Measurements from ENCODE around the gene RAC3. TPM values are rescaled to one million over a fixed set of nuclear protein-coding genes. Genes with fewer than 3 reads are reported as not detected.

Gene RAC3
- total RNA-seq, 4 donors from 2014 or later, result 2.6 to 11.1 (median 5.0) TPM

DNA sequence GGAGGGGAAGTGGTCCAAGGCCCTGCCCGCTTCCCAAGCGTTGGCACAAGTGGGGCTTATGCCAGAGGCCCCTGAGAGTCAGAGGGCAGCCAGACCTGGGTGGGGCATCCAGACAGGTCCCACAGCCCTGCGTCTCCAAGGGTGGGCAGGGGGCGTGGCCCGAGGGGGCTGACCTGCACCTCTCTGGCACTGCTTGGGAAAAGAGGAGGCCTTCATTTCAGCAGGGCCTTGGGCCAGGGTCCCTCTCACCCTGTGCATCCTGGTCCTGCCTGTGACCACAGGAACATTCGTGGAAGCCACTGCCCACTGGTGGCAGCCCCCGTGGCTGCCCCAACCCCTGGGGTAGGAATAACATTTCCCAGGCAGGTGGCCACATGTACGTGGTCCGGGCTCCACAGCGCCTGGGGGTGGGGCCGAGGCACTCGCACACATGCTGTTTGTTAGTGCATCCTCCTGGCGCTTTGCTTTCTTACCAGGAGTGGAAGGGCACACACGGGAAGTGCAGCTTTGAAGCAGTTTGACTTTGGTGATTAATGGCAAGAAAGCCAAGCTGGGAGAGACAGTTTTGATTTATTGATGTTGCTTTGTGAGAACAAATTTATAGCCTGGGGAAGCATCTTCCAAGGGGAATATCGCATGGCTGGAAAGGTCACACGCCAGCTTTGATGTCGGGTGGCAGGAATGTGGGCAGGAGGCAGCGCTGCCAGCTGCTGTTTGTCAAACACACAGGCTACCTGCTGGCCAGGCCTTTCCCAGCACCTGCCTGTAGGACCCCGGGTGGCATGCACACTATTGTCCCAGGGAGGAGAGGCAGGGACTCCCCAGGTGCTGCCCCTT, 13.1 kb upstream of the RAC3 start:
- 33 to 77% methylated on average over 1 to 19 of the region's 19 CpGs for WGBS, 2 donors (ENCODE audit: low coverage in 1 of 2)
- TF ChIP-seq EP300 (IDR thresholded peaks at IDR 0.05; ENCODE audit: low read depth) (no peak), POLR2AphosphoS5 (IDR thresholded peaks at IDR 0.05) (no peak), POLR2A (IDR thresholded peaks at IDR 0.05) (no peak)
- TF ChIP-seq, protein P1, sequence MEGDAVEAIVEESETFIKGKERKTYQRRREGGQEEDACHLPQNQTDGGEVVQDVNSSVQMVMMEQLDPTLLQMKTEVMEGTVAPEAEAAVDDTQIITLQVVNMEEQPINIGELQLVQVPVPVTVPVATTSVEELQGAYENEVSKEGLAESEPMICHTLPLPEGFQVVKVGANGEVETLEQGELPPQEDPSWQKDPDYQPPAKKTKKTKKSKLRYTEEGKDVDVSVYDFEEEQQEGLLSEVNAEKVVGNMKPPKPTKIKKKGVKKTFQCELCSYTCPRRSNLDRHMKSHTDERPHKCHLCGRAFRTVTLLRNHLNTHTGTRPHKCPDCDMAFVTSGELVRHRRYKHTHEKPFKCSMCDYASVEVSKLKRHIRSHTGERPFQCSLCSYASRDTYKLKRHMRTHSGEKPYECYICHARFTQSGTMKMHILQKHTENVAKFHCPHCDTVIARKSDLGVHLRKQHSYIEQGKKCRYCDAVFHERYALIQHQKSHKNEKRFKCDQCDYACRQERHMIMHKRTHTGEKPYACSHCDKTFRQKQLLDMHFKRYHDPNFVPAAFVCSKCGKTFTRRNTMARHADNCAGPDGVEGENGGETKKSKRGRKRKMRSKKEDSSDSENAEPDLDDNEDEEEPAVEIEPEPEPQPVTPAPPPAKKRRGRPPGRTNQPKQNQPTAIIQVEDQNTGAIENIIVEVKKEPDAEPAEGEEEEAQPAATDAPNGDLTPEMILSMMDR (IDR thresholded peaks at IDR 0.05), result no peak
- no peak overlapping the region for H3K27ac ChIP-seq
- intact Hi-C loops (cut with DNase I; ENCODE audit: low total_unique reads), result no loop called here
- no peaks in the 10 kb centered on the region for H3K36me3 ChIP-seq
- no peak for DNase-seq
- no peak overlapping the region for H3K4me3 ChIP-seq
- no peaks in the 10 kb centered on the region for H3K9me3 ChIP-seq
- in situ Hi-C loops (cut with MboI; ENCODE audit: low pct_ligation_motif_present in 1 of 4, low pct_unique_long_range_greater_than_20kb in 1 of 4, low sequenced_read_pairs in 3 of 4), result no loop called here
- H3K4me1 ChIP-seq, result peaks cover 13 to 28% (median 24%) of the 10 kb centered on the region in 4 donors
- no peaks in the 10 kb centered on the region for H3K27me3 ChIP-seq

DNA sequence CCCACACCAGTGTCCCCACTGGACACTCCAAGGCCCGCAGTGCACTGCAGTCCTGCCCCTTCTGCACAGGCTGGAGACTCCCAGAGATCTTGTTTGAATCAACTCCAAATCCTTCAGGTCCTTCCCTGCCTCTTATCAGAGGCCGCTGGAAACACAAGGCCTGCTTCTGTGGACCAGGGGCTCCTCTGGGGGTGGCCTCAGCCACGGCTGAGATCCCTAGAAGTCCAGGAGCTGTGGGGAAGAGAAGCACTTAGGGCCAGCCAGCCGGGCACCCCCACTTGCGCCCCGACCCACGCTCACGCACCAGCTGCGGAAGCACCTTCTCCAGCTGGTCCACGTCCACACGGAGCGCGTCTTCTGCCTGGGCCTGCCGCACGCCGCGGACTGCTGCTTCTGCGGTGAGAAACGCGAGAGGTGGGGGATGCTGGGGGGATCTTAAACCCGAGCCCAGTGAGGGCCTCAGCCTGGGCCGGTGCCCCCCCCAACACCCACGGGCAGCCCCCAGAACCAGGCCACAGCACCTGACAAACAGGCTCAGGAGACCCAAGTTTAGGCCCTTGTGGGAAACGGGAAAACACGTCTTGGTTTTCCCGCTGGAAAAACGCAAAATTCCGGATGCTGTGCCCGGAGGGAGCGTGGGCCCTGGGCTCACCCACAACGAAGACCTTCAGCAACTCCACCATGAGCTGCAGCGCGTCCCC, 12.3 kb upstream of the RAC3 start:
- Histone ChIP-seq H3K4me1 (peaks cover 19 to 34% (median 31%) of the 10 kb centered on the region in 4 donors), H3K27ac (no peak overlapping the region), H3K9me3 (no peaks in the 10 kb centered on the region), H3K4me3 (no peak overlapping the region), H3K36me3 (no peaks in the 10 kb centered on the region), H3K27me3 (no peaks in the 10 kb centered on the region)
- WGBS, 2 donors (ENCODE audit: low coverage in 1 of 2), result 91% methylated on average over 33 of the region's 33 CpGs; no CpG with 5 or more reads in 1 of the 2 donors
- in situ Hi-C loops (cut with MboI; ENCODE audit: low pct_ligation_motif_present in 1 of 4, low pct_unique_long_range_greater_than_20kb in 1 of 4, low sequenced_read_pairs in 3 of 4), result no loop called here
- TF ChIP-seq POLR2A (IDR thresholded peaks at IDR 0.05) (no peak), POLR2AphosphoS5 (IDR thresholded peaks at IDR 0.05) (no peak), EP300 (IDR thresholded peaks at IDR 0.05; ENCODE audit: low read depth) (no peak)
- TF ChIP-seq, protein P1 (IDR thresholded peaks at IDR 0.05), result no peak
- intact Hi-C loops (cut with DNase I; ENCODE audit: low total_unique reads), result no loop called here
- DNase-seq, result no peak

DNA sequence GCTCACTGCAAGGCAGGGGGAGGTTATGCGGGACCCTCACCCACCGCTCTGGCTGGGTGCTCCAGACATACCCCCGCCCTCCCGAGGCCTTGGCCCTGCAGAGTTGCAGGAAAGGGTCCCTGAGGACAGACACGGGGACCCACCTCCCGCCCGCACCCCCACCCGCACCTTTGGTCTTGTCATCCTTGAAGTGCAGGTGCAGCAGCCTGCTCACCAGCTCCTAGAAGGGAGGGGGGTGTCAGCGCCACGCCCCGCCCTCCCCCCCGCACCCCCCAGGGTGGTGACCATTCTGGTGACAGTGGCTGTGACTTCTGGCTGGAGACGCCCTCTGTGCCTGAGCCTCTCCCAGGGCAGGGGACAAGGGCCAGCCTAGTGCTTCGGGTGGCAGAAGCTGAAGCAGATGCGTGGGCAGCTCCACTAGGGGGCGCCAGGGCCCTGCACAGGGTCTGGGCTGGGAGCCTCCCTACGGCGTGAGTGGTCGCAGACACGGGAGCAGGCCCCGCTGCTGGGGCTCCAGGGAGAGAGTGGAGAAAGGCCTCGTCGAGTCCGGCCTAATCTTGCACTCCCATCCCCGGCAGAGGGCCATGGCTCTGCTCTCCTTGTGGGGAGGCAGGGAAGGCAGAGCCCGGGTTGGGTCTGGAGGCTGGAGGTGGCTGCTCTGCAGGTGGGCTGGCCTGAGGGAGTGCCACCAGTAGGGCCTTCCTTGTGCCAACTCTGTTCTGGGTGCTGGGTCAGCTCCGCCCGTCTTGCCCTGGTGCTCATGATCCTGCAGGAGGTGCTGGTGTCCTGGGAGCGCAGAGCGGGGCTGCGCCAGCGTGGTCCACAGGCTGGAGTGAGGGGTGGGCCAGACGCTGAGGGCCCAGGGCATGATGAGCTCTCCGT, 11.5 kb upstream of the RAC3 start:
- no peak for TF ChIP-seq POLR2AphosphoS5 (IDR thresholded peaks at IDR 0.05)
- TF ChIP-seq, protein P1 (IDR thresholded peaks at IDR 0.05), result peak; percentile 62 to 77 (median 72)
- DNase-seq, result peak; percentile 70
- 67% methylated on average over 31 of the region's 34 CpGs; no CpG with 5 or more reads in 1 of the 2 donors for WGBS, 2 donors (ENCODE audit: low coverage in 1 of 2)
- Histone ChIP-seq H3K27ac (no peak overlapping the region), H3K27me3 (no peaks in the 10 kb centered on the region), H3K4me1 (peaks cover 20 to 42% (median 34%) of the 10 kb centered on the region in 4 donors), H3K9me3 (no peaks in the 10 kb centered on the region), H3K36me3 (no peaks in the 10 kb centered on the region), H3K4me3 (no peak overlapping the region)
- in situ Hi-C loops (cut with MboI; ENCODE audit: low pct_ligation_motif_present in 1 of 4, low pct_unique_long_range_greater_than_20kb in 1 of 4, low sequenced_read_pairs in 3 of 4) (no loop called here), intact Hi-C loops (cut with DNase I; ENCODE audit: low total_unique reads) (loop anchor here (2.0 kb wide), 1 partner anchor 61 kb away; no protein-coding TSS in a partner anchor)

All from transverse colon (tissue), 4 donors.